GDM1 (cell line): ENCODE measurements around the gene RPL7A.
"Not testable (repeated sequence)": the region's sequence is repeated elsewhere in the genome, so short reads cannot be mapped to it uniquely, and the experiment has no call there.

ENCODE experiments used
- DNase-seq: peaks from one replicate; lab custom pipeline; 2025; lab: John Stamatoyannopoulos, UW

RPL7A gene

GRCh38 chr9:133389562-133389961 is 41.5 kb downstream of the RPL7A start:
- no peak for DNase-seq

- no peak for DNase-seq
Measured at GRCh38 chr9:133390713-133391112, 42.7 kb downstream of the RPL7A start.

GRCh38 chr9:133391449-133391848 is 43.4 kb downstream of the RPL7A start:
- not testable (repeated sequence) for DNase-seq

- DNase-seq, result not testable (repeated sequence)
Measured at GRCh38 chr9:133392308-133392707, 44.3 kb downstream of the RPL7A start.

- no peak for DNase-seq
Measured at GRCh38 chr9:133393399-133393798, 45.4 kb downstream of the RPL7A start.

- no peak for DNase-seq
Measured at GRCh38 chr9:133394687-133395271, 46.8 kb downstream of the RPL7A start.

- DNase-seq, result no peak
Measured at GRCh38 chr9:133396952-133397351, 48.9 kb downstream of the RPL7A start.

- no peak for DNase-seq
Measured at GRCh38 chr9:133397370-133397769, 49.4 kb downstream of the RPL7A start.

GRCh38 chr9:133397895-133398294 is 49.9 kb downstream of the RPL7A start:
- DNase-seq, result no peak

- DNase-seq, result no peak
Measured at GRCh38 chr9:133400292-133400691, 52.3 kb downstream of the RPL7A start.
